Endothelial cell (in vitro differentiated cells): ENCODE results near the gene PPA2. TPM values are rescaled to one million over a fixed set of nuclear protein-coding genes. Genes with fewer than 3 reads are reported as not detected.
"Not testable (repeated sequence)": the region's sequence is repeated elsewhere in the genome, so short reads cannot be mapped to it uniquely, and the experiment has no call there.

Experiments
- DNase-seq: peaks from one replicate; pipeline ENCODE4 v3.0.0; 2021; ENCODE audit warnings: low spot score
- H3K27ac Mint-ChIP-seq: one replicate; pipeline ENCODE4 v1.8.0; 2021; ENCODE audit warnings: mixed read lengths, inconsistent platforms; ENCODE audit not compliant: unreplicated experiment
- H3K27me3 Mint-ChIP-seq: one replicate; pipeline ENCODE4 v1.8.0; 2021; ENCODE audit warnings: mild to moderate bottlenecking, moderate library complexity, mixed read lengths, inconsistent platforms; ENCODE audit not compliant: unreplicated experiment
- H3K36me3 Mint-ChIP-seq: one replicate; pipeline ENCODE4 v1.8.0; 2021; ENCODE audit warnings: mild to moderate bottlenecking, low read depth, mixed read lengths, inconsistent platforms; ENCODE audit not compliant: unreplicated experiment
- H3K4me1 Mint-ChIP-seq: one replicate; pipeline ENCODE4 v1.8.0; 2021; ENCODE audit warnings: mild to moderate bottlenecking, mixed read lengths, inconsistent platforms; ENCODE audit not compliant: unreplicated experiment
- H3K4me3 Mint-ChIP-seq: one replicate; pipeline ENCODE4 v1.8.0; 2021; ENCODE audit warnings: mild to moderate bottlenecking, mixed read lengths, inconsistent platforms; ENCODE audit not compliant: unreplicated experiment
- H3K9me3 Mint-ChIP-seq: one replicate; pipeline ENCODE4 v1.8.0; 2021; ENCODE audit warnings: mixed read lengths, inconsistent platforms; ENCODE audit not compliant: unreplicated experiment
- total RNA-seq: library from RNA; stranded (reverse); fragmentation: NEBNext Ultra II Directional; extraction: Animal tissue kit (Norgen Biotek cat#: 25700); gene quantifications from one replicate; pipeline ENCODE4 v1.2.1, GENCODE V29; 2021; ENCODE audit not compliant: unreplicated experiment
- TF ChIP-seq, protein P1 (sequence below): fragments of 200-600 bp; sonication (generic); IDR thresholded peaks from one replicate; pipeline ENCODE4 v1.5.0; 2021; ENCODE audit warnings: antibody characterized with exemption; ENCODE audit not compliant: unreplicated experiment

Gene PPA2
- total RNA-seq, 1 donor from 2014 or later: 45.5 TPM

DNA sequence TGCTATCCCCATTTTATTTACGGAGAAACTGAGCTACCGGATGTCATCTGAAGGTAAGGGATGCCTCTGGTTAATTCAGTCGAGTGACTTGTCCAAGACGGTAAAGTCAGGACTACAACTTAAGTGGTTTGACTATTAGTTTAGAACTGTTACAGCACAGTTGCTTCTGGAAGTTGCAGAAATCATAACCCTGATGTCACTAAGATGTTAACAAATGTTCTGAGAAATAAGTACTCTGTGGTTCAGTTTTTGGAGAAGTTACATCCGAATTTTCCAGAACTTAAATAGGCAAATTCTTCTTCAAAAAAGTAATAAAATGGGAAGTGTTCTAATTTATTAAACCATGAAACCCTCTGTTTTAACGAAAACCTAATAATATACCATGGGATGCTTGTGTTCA, 3.1 kb downstream of the PPA2 start:
- no peaks in the 10 kb centered on the region for H3K36me3 Mint-ChIP-seq
- TF ChIP-seq, protein P1, sequence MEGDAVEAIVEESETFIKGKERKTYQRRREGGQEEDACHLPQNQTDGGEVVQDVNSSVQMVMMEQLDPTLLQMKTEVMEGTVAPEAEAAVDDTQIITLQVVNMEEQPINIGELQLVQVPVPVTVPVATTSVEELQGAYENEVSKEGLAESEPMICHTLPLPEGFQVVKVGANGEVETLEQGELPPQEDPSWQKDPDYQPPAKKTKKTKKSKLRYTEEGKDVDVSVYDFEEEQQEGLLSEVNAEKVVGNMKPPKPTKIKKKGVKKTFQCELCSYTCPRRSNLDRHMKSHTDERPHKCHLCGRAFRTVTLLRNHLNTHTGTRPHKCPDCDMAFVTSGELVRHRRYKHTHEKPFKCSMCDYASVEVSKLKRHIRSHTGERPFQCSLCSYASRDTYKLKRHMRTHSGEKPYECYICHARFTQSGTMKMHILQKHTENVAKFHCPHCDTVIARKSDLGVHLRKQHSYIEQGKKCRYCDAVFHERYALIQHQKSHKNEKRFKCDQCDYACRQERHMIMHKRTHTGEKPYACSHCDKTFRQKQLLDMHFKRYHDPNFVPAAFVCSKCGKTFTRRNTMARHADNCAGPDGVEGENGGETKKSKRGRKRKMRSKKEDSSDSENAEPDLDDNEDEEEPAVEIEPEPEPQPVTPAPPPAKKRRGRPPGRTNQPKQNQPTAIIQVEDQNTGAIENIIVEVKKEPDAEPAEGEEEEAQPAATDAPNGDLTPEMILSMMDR: no peak
- H3K4me1 Mint-ChIP-seq: peaks cover 15% of the 10 kb centered on the region
- no peak for DNase-seq
- peaks cover 1% of the 10 kb centered on the region for H3K27me3 Mint-ChIP-seq
- no peak overlapping the region for H3K27ac Mint-ChIP-seq
- no peaks in the 10 kb centered on the region for H3K9me3 Mint-ChIP-seq
- H3K4me3 Mint-ChIP-seq: no peak overlapping the region

DNA sequence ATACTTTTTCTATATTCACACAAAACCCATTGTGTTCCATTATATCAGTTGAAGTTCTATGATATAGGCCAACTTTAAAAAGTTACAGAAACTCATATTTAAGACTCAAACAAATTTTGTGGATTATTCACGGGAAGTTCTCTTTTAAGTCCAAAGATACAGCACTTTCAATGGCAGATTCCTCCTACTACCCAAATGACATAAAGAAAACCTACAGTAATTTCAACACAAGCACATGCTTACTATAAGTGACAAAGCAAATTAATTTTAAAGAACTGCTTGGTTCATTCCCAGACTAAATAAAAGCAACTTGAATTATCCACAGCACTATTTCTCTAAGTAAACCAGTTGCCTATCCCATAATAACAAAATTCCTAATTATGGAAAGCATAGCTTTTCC, 4.1 kb downstream of the PPA2 start:
- Mint-ChIP-seq H3K27ac (no peak overlapping the region), H3K27me3 (peaks cover 1% of the 10 kb centered on the region), H3K36me3 (no peaks in the 10 kb centered on the region), H3K9me3 (no peaks in the 10 kb centered on the region), H3K4me1 (peaks cover 15% of the 10 kb centered on the region), H3K4me3 (no peak overlapping the region)
- DNase-seq: no peak
- TF ChIP-seq, protein P1: no peak

DNA sequence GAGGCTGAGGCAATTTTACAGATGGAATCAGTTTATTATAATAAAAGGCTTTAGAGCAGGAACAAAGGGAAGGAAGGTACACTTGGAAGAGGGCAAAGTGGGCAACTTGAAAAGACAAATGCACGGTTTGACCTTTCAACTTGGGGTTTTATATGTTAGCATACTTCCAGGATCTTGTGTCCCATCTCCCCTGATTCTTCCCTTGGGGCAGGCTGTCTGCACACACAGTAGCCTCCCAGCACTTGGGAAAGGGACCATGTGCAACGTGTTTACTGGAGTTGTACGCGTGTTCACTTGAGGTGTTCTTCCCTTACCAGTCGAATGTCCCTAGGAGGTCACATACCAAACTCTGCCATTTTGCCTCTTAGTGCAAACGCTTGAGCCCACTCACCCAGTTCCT, 7.3 kb downstream of the PPA2 start:
- no peak for DNase-seq
- Mint-ChIP-seq H3K4me3 (no peak overlapping the region), H3K36me3 (peaks cover 5% of the 10 kb centered on the region), H3K27ac (no peak overlapping the region), H3K27me3 (peaks cover 1% of the 10 kb centered on the region), H3K9me3 (no peaks in the 10 kb centered on the region), H3K4me1 (peaks cover 1% of the 10 kb centered on the region)
- TF ChIP-seq, protein P1: no peak

DNA sequence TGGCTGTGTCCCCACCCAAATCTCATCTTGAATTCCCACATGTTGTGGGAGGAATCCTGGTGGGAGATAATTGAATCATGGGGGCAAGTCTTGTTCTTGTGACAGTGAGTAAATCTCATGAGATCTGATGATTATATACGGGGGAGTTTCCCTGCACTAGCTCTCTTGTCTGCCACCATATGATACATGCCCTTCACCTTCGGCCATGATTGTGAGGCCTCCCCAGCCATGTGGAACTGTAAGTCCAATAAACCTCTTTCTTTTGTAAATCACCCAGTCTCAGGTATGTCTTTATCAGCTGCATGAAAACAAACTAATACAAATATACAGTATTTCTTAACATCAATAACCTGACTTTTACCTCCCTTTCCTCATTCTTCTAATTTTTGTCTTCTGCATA, 9.3 kb downstream of the PPA2 start:
- H3K27me3 Mint-ChIP-seq, H3K9me3 Mint-ChIP-seq, H3K4me1 Mint-ChIP-seq, H3K4me3 Mint-ChIP-seq, DNase-seq, H3K36me3 Mint-ChIP-seq, H3K27ac Mint-ChIP-seq: not testable (repeated sequence)

DNA sequence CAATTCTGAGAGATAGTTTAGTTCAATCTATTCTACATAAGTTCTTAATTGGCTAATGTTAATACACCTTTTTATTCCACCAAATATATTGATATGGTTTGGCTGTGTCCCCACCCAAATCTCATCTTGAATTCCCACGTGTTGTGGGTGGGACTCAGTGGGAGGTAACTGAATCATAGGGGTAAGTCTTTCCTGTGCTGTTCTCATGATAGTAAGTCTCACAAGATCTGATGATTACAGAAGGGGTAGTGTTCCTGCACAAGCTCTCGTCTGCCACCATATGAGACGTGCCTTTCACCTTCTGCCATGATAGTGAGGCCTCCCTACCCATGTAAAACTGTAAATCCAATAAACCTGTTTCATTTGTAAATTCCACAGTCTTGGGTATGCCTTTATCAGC, 11.3 kb downstream of the PPA2 start:
- no peaks in the 10 kb centered on the region for H3K9me3 Mint-ChIP-seq
- TF ChIP-seq, protein P1: no peak
- peaks cover 5% of the 10 kb centered on the region for H3K36me3 Mint-ChIP-seq
- H3K27me3 Mint-ChIP-seq: no peaks in the 10 kb centered on the region
- no peak overlapping the region for H3K4me3 Mint-ChIP-seq
- H3K4me1 Mint-ChIP-seq: peaks cover 3% of the 10 kb centered on the region
- no peak for DNase-seq
- H3K27ac Mint-ChIP-seq: peak overlapping the region; percentile 54
